ENCODE measurements around the gene ALCAM.

ALCAM gene

DNA sequence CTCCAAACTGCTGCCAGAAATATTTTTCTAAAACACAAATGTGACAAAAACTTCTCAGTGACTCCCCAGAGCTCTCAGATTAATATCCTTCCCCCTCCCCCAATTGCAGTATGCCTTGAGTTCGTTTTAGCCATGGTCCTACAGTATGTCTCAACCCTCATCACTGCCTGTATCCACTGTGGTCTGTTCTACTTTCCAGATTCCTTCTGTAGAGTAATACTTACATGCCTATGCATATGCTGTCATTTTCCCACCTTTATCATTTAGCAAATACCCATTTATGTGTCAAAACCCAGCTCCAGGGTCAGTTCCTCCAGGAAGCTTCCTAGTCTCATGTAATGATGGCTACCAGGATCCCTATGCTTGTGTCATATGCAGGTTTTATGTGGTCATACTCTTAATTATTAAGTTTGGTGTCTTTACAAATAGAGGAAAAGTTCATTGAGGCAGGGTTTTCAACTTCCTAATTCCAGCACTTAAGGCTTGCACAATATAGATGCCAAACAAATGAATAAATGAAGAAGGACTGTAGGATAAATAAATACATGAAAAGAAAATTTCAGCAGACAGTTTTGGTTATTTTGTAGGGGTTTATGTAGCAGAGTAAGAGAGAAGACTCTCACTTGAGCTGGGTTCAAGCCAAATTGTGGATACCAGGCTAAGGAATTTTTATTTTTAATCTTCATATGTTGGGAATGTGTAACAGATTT lies 170.8 kb downstream of the ALCAM start:
- TF ChIP-seq POLR2A (IDR thresholded peaks at IDR 0.05; ENCODE audit: low read length) (no peak), GATA1 (IDR thresholded peaks at IDR 0.05; ENCODE audit: low read depth, low read length) (no peak)

DNA sequence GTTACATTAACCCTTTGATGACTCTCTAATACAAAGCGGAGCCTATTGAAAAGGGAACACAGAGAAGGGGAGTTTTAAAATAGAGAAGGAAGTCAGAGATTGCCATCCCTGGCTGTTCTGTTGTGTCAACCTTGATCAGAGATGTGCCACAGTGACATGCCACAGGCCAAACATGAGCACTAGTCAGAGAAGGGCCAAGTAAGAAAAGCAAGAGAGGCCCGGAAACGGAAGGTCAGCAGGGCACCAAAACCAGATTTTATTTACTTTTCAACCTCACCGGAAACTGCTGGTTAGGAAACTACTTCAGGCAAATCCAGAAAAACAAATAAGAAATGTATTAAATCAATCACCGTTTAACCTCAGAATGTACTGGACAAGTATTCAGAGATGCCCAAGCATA lies 171.8 kb downstream of the ALCAM start:
- TF ChIP-seq POLR2A (IDR thresholded peaks at IDR 0.05; ENCODE audit: low read length): no peak
- no peak for TF ChIP-seq GATA1 (IDR thresholded peaks at IDR 0.05; ENCODE audit: low read depth, low read length)
- DNase-seq: no peak

More for the DNA sequence above, 170.8 kb downstream of the ALCAM start:
- DNase-seq: no peak

DNA sequence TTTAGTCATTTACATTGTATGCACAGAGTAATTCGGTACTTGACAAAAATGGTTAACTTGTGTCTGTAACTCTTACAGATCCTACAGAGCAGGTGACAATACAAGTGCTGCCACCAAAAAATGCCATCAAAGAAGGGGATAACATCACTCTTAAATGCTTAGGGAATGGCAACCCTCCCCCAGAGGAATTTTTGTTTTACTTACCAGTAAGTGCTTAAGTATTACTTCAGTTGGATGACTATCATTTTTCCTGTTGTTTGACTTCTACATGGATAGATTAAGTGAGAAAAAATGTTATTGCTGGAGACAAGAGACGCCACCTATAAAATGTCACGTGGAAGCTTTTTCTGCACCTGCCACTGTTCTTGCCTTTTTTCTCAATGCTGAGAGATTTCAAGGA lies 173.2 kb downstream of the ALCAM start:
- DNase-seq: no peak
- TF ChIP-seq GATA1 (IDR thresholded peaks at IDR 0.05; ENCODE audit: low read depth, low read length) (no peak), POLR2A (IDR thresholded peaks at IDR 0.05; ENCODE audit: low read length) (no peak)

DNA sequence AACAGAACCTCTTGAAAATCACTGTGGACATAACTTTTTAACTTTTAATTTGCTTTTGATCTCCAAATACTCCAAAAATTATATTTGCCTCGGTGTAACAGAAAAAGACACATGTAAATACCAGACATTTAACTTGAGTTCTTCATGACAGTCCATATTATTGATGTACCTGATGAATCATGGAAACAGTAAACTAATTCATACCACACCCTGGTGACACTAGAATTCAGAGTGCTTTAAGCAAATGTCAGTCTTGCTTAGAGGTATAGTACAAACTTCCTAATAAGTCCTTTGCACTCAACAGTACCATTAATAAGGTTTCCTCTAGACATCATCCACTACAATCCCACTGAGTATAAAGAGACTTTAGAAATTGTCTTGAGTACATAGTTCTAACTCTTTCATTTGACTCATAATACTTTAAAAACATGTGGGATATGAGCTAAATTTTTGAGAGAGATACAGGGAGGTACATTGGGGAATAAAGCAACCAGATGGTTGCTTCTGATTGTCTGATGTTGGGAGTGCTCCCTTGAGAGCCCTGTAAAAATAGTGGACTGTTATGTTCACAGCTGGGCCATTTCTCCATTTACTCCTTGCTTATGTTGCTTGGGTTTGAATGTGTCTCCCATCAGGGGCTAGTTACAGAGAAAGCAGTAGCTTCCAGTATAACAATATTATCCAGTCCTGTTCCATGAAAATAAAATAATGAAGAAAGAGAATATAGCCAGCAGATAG lies 175.7 kb downstream of the ALCAM start:
- DNase-seq: no peak
- TF ChIP-seq POLR2A (IDR thresholded peaks at IDR 0.05; ENCODE audit: low read length) (no peak), GATA1 (IDR thresholded peaks at IDR 0.05; ENCODE audit: low read depth, low read length) (no peak)

DNA sequence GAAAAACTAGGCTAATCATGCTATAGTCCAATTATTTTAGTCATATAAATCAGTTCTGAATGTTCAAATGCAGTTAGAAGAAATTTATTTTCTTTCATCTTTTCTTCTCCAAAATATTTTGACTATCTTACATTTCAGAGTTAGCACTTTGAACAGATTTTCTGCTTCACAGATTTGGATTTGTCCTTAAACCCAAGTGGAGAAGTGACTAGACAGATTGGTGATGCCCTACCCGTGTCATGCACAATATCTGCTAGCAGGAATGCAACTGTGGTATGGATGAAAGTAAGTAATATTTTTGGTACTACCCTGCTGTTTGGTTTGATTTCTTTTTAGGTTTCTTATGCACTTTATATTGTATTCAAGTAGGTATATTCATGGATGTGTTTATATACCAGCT lies 178.3 kb downstream of the ALCAM start:
- TF ChIP-seq GATA1 (IDR thresholded peaks at IDR 0.05; ENCODE audit: low read depth, low read length) (no peak), POLR2A (IDR thresholded peaks at IDR 0.05; ENCODE audit: low read length) (no peak)
- DNase-seq: no peak

DNA sequence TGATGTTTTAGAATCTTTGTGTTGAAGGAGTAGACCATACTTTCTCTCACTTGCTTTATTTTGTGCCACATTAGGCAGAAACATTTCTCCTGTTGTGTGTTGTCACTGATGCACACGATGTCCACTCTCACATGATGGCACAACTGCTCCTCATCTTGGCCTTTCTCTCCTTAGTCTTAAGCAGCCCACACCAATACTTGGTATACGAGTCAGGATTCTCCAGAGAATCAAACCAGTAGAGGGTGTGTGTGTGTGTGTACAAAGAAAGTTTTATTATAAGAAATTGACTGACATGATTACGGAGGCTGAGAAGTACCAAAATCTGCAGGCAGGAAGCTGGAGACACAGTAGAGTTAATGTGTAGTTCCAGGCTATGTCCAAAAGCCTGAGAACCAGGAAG lies 187.1 kb downstream of the ALCAM start:
- TF ChIP-seq GATA1 (IDR thresholded peaks at IDR 0.05; ENCODE audit: low read depth, low read length) (no peak), POLR2A (IDR thresholded peaks at IDR 0.05; ENCODE audit: low read length) (no peak)
- no peak for DNase-seq

DNA sequence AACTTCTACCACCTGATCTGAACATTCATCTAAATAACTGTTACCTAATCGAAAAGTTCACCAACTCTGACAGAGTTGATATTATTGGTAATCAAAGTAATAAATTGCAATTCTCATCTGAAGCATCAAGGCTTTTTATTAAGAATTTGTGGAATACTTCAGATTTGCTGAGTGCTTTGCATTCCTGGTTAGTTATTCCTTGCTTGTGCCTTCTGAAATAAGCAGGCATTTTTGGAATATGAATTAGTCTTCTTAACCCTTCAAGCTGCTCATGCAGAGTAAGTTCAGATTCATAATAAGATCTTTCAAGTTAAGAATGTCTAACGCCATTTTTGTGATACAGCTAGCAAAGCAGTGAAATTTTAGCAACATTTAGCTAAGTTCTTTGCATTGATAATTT lies 188.5 kb downstream of the ALCAM start:
- no peak for DNase-seq

DNA sequence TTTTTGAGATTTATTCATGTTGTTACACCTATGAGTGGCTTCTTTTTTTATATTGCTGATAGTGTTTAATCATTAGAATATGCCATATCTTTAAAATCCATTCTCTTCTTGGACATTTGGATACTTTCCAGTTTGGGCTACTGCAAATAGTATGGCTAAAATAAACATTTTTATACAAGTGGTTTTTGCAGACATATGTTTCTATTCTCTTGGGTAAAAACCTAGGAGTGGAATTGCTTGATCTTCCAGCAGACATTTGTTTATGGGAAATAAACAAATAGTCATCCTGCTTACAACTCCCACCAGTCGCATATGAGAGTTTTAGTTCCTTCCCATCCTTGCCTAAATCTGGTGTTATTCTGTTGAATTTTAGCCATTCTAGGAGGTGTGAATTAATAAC lies 193.1 kb downstream of the ALCAM start:
- TF ChIP-seq GATA1 (IDR thresholded peaks at IDR 0.05; ENCODE audit: low read depth, low read length): no peak
- TF ChIP-seq POLR2A (IDR thresholded peaks at IDR 0.05; ENCODE audit: low read length): no peak
- DNase-seq: no peak

More for the DNA sequence above, 188.5 kb downstream of the ALCAM start:
- TF ChIP-seq POLR2A (IDR thresholded peaks at IDR 0.05; ENCODE audit: low read length) (no peak), GATA1 (IDR thresholded peaks at IDR 0.05; ENCODE audit: low read depth, low read length) (no peak)

DNA sequence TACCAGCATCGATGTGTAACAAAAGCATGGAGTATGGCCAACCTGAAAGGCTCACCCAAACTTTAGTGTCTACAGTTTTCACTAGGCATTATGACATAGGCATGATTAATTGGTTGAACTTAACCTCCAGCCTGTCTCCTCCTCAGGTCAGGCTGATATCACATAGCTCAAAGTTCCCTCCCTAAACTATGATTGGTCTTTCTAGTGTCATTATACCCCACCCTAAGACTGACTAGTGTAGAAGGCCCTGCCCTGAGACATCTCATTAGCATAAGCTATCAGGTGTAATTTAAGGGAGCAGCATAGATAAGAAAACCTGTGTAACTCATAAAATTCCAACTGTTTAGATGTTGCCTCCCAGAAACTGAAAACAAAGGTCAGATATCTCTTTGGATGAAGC lies 195.2 kb downstream of the ALCAM start:
- DNase-seq: no peak
- TF ChIP-seq GATA1 (IDR thresholded peaks at IDR 0.05; ENCODE audit: low read depth, low read length): no peak

DNA sequence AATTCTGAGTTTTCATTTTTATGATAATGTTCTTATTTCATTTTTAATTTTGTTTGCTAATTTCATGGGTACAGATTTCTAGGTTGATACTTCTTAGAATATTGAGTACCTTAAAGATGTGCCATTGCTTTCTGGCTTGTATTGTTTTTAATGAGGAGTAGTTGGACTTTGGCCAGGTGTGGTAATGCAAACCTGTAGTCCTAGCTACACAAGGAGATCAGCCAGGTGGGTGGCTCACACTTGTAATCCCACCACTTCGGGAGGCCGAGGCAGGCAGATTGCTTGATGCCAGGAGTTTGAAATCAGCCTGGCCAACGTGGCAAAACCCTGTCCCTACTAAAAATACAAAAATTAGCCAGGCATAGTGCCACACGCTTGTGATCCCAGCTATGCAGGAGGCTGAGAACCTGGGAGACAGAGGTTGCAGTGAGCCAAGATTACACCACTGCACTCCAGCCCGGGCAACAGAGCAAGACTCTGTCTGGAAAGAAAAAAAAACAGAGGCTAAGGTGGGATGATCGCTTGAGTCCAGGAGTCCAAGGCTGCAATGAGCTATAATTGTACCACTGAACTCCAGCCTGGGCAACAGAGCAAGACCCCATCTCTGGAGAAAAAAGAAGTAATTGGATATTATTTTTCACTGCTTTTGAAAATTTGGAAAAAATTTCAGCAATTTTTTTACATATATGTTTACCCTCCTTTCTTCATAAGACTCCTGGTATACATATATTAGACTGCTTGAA lies 198.0 kb downstream of the ALCAM start:
- TF ChIP-seq POLR2A (IDR thresholded peaks at IDR 0.05; ENCODE audit: low read length) (no peak), GATA1 (IDR thresholded peaks at IDR 0.05; ENCODE audit: low read depth, low read length) (no peak)
- DNase-seq: no peak

DNA sequence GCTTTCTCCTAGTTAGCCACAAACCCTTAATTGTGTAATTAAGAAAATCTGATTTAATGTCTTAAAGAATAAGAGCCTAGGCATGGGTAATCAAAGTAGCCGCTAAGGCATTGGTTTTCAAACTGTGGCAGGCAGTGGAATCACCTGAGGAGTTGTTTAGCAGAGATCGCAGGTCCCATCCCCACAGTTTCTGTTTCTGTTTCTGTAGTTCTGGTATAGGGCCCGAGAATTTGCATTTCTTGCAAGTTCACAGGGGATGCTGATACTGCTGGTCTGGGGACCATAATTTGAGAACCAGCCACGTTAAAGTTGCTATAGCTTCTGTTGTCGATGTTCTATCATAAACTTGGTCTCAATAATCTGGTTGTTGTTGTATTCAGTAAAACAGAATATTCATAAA lies 204.3 kb downstream of the ALCAM start:
- DNase-seq: no peak
- TF ChIP-seq GATA1 (IDR thresholded peaks at IDR 0.05; ENCODE audit: low read depth, low read length) (no peak), POLR2A (IDR thresholded peaks at IDR 0.05; ENCODE audit: low read length) (no peak)

DNA sequence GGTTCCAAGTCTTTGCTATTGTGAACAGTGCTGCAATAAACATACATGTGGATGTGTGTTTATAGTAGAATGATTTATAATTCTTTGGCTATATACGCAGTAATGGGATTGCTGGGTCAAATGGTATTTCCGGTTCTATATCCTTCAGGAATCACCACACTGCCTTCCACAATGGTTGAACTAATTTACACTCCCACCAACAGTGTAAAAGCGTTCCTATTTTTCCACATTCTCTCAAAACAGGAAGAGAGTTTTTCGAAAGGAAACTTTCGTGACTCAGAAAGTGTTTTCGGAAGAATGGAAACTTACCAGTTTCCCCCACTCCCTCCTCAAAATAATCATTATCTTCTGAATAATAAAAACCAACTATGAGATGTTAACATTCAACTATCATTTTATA lies 205.8 kb downstream of the ALCAM start:
- DNase-seq: no peak
- TF ChIP-seq POLR2A (IDR thresholded peaks at IDR 0.05; ENCODE audit: low read length): no peak
- no peak for TF ChIP-seq GATA1 (IDR thresholded peaks at IDR 0.05; ENCODE audit: low read depth, low read length)

DNA sequence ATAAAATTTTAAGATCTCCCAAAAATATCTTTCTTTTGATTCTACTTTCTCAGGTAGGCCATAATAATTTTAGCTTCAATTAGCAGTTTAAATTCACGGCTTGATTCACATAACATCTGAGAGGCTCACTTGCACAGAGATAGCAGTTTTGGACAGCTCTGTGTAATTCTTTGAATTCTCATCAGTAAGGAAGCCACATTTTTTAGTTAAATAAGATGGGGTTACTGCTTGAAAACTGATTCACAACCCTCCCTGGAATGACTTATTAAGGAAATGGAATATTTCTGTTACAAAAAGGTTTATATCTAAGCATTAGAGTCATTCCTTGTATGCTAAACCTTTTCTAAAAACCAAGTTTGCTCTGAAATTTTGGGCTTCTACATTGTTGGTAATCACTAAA lies 212.7 kb downstream of the ALCAM start:
- no peak for DNase-seq
- no peak for TF ChIP-seq GATA1 (IDR thresholded peaks at IDR 0.05; ENCODE audit: low read depth, low read length)
- no peak for TF ChIP-seq POLR2A (IDR thresholded peaks at IDR 0.05; ENCODE audit: low read length)

DNA sequence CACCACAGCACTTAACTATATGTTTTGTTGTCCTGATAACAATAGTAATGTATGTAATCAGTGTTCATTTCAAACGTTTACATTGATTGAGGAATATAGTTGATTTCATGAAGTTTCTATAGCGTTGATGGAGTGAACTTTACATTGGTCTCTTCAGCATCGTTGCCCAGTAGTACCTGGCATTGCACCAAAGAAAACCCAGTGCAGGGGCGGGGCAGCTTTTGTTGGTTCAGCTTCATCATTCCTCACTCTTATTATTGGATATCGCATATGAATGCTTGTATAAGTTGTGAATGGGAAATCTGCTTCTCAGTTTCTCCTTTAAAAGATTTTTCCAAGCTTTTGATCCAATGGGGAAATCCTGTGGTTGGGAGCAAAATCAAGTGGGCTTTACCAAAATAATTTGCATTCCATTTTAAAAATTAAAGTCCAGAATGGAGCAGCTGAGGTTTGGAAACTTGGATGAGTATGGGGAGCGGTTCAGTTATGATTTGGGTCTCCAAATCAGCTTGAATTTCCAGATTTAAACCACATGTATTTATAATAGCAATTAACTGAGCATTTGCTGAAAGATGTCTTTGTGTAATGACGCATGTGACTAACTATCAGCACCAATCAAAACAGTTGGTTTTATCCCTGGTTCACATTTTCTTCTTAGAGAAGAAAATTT lies 213.7 kb downstream of the ALCAM start:
- TF ChIP-seq POLR2A (IDR thresholded peaks at IDR 0.05; ENCODE audit: low read length) (no peak), GATA1 (IDR thresholded peaks at IDR 0.05; ENCODE audit: low read depth, low read length) (no peak)
- DNase-seq: no peak

Data from erythroblast (primary cell).